HG03045 (cell line): ENCODE results near the gene ABLIM2.

ENCODE experiments used
- ATAC-seq: cut with Tn5 transposase; IDR thresholded peaks from one replicate; pipeline ENCODE4 v1.9.1; 2021; ENCODE audit warnings: mild to moderate bottlenecking, moderate library complexity; ENCODE audit not compliant: unreplicated experiment

Gene ABLIM2

GRCh38 chr4:8089862-8090261, 68.8 kb downstream of the ABLIM2 start:
- ATAC-seq, result no peak

GRCh38 chr4:8088966-8089491, 69.6 kb downstream of the ABLIM2 start:
- no peak for ATAC-seq

DNA sequence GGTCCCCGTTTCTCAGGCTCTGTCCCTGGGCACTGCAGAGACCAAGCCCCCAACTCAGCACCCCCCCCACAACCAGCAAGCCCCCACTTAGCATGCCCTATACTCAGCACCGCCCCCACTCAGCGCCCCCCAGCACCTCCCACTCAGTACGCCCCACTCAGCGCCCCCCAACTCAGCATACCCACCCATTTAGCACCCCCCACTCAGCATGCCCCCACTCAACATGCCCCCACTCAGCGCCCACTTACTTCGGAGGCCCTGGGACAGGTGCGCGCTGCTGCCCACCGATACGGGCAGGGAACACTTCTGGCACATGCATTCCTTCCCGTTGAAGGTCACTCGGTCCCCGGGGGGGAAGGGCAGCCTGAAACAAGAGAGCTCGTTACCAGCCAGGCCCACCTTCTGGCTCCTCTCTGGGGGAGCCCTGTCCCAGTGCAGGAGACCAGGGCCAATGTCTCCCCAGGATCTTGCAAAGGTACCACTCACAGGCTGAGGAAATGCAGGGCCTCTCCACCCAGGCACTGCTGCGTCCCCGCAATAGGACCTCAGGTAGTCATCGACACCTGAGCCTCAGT, 70.6 kb downstream of the ABLIM2 start:
- ATAC-seq, result no peak

- no peak for ATAC-seq
Measured at GRCh38 chr4:8086783-8087445, 71.7 kb downstream of the ABLIM2 start.

DNA sequence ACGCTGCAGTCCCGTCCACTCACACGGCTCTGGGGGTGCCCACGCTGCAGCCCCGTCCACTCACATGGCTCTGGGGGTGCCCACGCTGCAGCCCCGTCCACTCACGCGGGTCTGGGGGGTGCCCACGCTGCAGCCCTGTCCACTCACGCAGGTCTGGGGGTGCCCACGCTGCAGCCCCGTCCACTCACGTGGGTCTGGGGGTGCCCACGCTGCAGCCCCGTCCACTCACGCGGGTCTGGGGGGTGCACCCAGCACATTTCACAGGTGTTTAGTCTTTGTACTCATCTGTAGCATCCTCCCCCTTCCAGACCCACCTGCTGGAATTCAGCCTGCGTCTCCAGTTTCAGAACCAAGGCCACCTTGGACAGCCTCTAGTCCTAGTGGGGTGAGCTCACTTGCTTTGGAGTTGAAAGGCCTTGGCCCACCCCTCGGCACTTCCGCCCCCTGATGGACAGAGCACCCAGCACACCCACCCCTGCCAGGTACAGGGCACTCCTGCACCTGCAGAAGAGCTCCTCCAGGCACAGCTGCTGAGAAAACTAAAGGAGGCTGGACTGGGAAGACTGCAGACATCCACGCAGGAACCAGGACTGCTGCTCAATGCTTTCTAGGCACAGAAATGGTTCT, 73.0 kb downstream of the ABLIM2 start:
- ATAC-seq, result no peak

DNA sequence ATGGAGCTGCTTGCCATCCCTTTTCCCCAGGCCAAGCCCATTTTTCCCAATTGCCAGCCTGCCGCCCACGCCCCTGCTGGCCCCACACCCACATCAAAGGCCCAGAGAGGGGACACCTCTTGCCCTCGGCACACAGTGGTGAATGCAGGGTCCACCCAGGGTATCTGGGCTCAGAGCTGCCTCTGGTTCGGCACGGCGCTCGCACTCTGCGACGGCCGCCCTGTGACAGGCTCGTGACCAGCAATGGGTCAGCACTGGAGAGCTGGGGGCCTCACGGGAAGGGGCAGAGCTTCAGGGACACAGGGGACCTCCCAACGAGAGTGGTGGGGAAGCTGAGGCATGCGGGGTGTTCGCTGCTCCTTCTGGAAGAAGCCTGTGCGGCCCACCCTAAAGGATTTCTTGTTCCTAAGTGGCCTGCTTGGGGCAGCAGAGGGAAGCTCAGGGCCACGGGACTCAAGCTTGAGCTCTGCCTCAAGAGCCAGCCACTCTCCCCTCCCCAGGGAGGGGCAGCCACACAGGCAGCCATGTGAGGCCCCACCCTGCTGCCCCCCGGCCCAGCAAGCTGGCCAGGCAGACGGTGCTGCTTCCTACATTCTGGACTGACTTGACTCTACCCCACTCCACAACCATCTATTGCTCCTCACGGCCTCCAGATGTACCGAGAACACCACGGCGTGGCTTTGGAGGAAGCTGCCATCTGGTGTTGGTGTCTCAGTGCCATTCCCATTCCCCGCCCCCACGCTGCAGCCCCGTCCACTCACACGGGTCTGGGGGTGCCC, 73.7 kb downstream of the ABLIM2 start:
- ATAC-seq, result no peak

- ATAC-seq, result no peak
Measured at GRCh38 chr4:8084031-8084660, 74.5 kb downstream of the ABLIM2 start.

DNA sequence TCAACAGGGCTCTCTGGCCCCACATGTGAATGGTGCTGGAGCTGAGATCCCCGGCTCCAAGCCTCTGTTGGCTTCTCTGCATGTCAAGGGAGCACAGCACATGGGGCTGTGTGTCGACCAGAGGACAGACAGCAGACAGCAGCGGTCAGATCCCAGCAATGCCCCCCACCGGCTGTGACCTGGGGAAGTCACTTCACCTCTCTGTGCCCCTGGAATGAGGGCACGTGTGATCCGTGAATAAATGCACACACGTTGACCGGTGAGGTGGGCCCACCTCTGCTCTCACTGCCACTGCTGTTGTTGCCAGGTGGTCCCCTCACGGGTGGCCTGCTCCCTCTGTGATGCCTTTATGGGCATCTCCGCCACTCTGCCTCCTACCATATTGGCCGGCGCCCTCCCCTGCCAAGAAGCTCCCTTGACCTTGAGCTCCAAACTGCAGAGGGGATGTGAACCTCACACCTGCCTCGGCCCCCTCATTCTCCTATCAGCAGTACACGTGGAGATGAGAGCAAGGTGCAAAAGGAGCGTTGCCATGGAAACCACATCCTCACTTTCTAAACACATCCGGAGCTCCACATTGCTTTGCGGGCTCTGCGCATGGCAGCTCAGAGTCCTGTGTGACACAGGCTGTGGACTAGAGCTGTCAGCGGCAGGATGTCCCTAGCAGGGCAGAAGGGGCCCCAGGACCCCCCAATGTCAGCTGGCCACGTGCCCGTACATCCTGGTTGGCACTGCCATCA, 75.4 kb downstream of the ABLIM2 start:
- ATAC-seq, result no peak

- no peak for ATAC-seq
Measured at GRCh38 chr4:8082517-8083055, 76.0 kb downstream of the ABLIM2 start.

DNA sequence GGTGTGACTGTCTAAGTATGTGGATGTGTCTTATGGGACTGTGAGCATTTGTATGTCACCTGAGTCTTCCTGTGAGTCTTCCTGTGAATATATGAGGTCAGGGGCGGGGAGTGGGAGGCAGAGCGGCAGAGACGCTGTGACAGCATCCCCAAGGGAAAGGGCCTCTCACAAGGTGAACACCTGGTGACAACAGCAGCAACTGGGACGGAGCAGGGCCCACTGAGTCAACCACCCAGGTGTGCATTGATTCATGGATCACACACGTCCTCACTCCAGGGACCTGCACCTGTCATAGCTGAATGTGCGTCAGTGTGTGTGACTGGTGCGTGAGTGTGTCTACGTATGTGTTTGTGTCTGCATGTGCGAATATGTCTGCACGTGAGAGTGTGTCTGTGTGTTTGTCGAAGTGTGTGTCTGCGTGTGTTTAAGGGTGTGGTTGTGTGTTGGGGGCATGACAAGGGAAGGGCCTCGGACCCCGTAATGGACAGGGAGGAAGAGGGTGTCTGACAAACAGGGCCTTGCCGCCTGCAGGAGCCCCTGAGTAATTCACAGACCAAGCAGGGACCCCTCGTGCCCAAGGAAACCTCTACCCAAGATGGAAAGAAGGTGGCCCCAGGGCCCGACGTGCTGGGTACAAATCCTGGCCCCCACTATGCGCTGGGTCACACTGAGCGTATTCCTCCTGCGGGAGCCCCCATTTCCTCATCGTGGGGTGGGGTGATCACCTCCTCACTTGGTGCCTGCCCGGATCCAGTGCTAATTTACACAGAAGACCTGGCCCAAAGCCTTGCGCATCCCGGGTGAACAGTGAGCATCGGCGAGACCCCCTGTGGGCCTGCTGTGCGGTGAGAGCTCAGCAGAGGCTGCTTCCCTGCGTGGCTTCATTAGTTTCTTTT, 76.7 kb downstream of the ABLIM2 start:
- ATAC-seq, result no peak

DNA sequence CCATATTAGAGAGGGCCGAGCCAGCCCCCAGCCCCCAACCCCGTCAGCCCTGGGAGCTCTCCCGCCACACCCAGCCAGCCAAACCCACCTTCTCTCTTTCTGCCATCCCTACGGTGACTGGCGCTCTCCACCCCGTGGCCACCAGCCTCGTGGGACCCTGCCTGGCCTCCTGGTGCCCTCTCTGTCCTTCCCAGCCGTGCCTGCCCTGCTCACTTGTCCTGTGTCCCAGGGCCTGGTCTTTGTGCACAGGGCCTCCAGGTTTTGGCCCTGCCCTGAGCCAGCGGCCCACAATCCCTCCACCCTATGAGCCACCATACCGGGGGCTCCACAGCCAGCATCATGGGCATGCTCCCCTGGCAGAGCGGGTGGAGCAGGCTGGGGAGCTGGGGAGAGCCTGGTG, 77.4 kb downstream of the ABLIM2 start:
- ATAC-seq, result no peak

DNA sequence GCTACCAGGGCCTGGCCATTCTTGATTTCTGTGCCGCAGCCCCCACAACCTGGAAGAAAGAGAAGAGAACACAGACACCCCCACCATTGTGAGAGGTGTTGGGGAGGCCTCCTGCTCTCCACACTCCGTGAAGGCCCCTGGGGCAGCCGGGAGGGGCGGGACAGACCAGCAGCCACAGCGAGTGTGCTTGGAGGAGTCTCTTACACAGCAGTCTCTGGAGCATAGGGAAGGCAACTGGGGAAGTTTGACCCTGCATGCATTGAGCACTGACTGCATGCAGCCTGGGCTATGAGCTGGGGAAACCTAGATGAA, 77.9 kb downstream of the ABLIM2 start:
- ATAC-seq, result no peak

DNA sequence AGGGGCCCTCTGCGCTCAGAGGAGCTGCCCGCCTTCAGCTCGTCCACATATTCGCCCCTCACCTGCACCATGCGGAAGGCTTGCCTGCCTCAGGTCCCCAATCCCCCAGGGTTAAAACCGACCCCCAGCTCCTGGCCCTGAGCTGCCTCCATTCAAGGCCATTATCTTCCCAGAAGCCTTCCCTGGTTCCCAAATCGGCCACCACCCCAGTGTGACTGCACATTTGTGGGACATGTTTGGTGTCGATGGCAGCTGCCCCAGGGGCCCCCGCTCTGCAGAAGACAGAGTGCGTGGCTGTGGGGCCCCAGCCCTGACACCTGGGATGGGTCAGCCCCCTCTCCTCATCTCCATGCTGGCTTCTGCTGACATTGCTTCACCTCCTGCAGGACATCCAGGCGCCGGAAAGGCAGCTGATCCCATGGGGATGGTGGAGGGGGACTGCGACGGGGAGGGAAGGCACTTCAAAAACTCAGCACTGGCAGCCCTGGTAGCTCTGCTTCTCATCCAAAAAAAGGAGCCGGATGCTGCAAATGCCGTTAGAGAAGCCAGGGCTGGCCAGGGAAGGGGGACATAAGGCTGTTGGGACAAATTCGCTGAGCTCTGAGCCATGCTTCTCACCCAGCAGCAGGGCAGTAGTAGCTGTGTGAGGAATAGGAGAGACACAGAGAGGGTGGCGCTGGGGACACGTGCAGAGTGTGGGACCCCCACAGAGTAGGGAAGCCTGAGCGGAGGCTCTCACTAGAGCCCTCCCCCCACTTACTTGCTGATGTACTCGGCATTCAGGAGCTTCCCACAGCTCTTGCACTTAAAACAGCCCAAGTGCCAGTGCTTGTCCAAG, 78.5 kb downstream of the ABLIM2 start:
- ATAC-seq, result no peak

- no peak for ATAC-seq
Measured at GRCh38 chr4:8079031-8079885, 79.4 kb downstream of the ABLIM2 start.

DNA sequence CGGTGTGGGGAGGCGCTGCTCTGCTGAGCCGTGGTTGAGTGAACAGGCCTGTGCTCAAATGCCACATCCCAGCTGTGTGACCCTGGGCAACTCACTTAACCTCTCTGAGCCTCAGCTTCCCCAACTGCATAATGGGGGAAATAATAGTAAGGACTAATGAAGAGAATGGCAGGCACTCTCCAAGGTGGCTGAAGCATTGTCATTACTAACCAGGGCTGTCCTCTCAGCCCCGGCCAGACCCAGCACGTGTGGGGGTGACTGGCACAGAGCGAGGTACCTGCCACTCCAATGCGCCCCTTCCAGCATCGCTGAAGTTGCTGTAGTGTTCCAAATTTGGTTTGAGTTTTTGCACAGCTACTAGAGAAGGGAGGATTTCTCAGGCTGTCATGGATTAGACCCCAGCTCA, 80.0 kb downstream of the ABLIM2 start:
- no peak for ATAC-seq

GRCh38 chr4:8078109-8078494, 80.5 kb downstream of the ABLIM2 start:
- no peak for ATAC-seq
